ENCODE measurements around the gene NR1I3.

Gene NR1I3

DNA sequence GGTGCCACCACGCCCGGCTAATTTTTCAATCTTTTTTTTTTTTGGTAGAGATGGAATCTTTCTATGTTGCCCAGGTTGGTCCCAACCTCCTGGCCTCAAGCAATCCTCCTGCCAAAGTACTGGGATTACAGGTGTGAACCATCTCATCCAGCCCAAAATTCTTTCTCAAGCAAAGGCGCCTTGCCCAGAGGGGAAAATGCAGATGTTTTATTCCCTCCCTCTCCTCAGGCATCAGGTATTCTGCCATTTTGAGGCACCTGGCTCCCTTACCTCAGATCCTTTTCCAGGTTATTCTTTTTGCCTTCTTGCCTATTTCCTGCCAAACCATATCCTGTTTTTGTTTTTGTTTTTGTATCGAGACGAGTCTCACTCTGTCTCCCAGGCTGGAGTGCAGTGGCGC, 49.6 kb downstream of the NR1I3 start:
- no peak overlapping the region for H3K27ac ChIP-seq (ENCODE audit: low read depth, low read length, poor library complexity, severe bottlenecking)
- no peaks in the 10 kb centered on the region for H3K27me3 ChIP-seq (ENCODE audit: insufficient read depth, low read length)
- no peaks in the 10 kb centered on the region for H4K20me1 ChIP-seq (ENCODE audit: insufficient read depth, low read length)
- no peak for TF ChIP-seq EZH2 (IDR thresholded peaks at IDR 0.05; ENCODE audit: borderline replicate concordance, low read length)
- TF ChIP-seq, protein P1, sequence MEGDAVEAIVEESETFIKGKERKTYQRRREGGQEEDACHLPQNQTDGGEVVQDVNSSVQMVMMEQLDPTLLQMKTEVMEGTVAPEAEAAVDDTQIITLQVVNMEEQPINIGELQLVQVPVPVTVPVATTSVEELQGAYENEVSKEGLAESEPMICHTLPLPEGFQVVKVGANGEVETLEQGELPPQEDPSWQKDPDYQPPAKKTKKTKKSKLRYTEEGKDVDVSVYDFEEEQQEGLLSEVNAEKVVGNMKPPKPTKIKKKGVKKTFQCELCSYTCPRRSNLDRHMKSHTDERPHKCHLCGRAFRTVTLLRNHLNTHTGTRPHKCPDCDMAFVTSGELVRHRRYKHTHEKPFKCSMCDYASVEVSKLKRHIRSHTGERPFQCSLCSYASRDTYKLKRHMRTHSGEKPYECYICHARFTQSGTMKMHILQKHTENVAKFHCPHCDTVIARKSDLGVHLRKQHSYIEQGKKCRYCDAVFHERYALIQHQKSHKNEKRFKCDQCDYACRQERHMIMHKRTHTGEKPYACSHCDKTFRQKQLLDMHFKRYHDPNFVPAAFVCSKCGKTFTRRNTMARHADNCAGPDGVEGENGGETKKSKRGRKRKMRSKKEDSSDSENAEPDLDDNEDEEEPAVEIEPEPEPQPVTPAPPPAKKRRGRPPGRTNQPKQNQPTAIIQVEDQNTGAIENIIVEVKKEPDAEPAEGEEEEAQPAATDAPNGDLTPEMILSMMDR (IDR thresholded peaks at IDR 0.05; ENCODE audit: low read length): no peak
- peaks cover 35% of the 10 kb centered on the region for H3K4me1 ChIP-seq (ENCODE audit: insufficient read depth, low read length, severe bottlenecking)
- H3K36me3 ChIP-seq (ENCODE audit: insufficient read depth, low read length): no peaks in the 10 kb centered on the region
- H3K4me3 ChIP-seq (ENCODE audit: low read depth, low read length, poor library complexity, severe bottlenecking): no peak overlapping the region
- H3K79me2 ChIP-seq (ENCODE audit: insufficient read depth, low read length): no peaks in the 10 kb centered on the region
- H3K9me3 ChIP-seq (ENCODE audit: low read length): no peaks in the 10 kb centered on the region
- H2AFZ ChIP-seq (ENCODE audit: low read length): no peak overlapping the region
- no peaks in the 10 kb centered on the region for H3K9me2 ChIP-seq (ENCODE audit: low read depth, low read length)
- H3K4me2 ChIP-seq (ENCODE audit: low read length): no peak overlapping the region
- 0 out of 2 replicates have a peak, but pooled peaks cover 4% of the 10 kb centered on the region for H3F3A ChIP-seq (ENCODE audit: insufficient read depth, low read length)
- H3K9ac ChIP-seq (ENCODE audit: low read length): no peak overlapping the region

DNA sequence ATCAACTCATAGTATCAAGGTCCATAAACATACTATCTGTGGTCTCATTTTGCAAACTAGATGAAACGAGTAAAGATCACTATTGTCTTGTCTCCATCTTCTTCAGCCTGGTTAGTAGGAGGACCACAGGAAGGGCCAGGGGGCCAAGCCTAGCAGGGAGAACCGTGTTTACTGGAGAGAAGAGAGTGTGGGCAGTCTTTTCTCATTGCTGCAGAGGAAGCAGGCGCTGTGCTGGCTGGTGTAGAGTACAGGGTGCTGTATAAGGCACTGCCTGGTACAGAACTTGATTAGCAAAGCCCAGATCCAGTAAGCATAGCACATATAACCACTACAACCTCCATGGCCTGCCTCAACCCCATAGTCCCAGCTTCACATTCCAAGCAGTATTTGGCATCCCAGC, 50.7 kb downstream of the NR1I3 start:
- no peaks in the 10 kb centered on the region for H4K20me1 ChIP-seq (ENCODE audit: insufficient read depth, low read length)
- no peaks in the 10 kb centered on the region for H3K79me2 ChIP-seq (ENCODE audit: insufficient read depth, low read length)
- no peaks in the 10 kb centered on the region for H3K9me2 ChIP-seq (ENCODE audit: low read depth, low read length)
- peaks cover 37% of the 10 kb centered on the region for H3K4me1 ChIP-seq (ENCODE audit: insufficient read depth, low read length, severe bottlenecking)
- H3K4me2 ChIP-seq (ENCODE audit: low read length): no peak overlapping the region
- H3F3A ChIP-seq (ENCODE audit: insufficient read depth, low read length): 0 out of 2 replicates have a peak, but pooled peaks cover 4% of the 10 kb centered on the region
- no peak overlapping the region for H3K4me3 ChIP-seq (ENCODE audit: low read depth, low read length, poor library complexity, severe bottlenecking)
- no peak for TF ChIP-seq EZH2 (IDR thresholded peaks at IDR 0.05; ENCODE audit: borderline replicate concordance, low read length)
- TF ChIP-seq, protein P1 (IDR thresholded peaks at IDR 0.05; ENCODE audit: low read length): no peak
- H3K36me3 ChIP-seq (ENCODE audit: insufficient read depth, low read length): no peaks in the 10 kb centered on the region
- no peak overlapping the region for H3K9ac ChIP-seq (ENCODE audit: low read length)
- H3K9me3 ChIP-seq (ENCODE audit: low read length): no peaks in the 10 kb centered on the region
- no peaks in the 10 kb centered on the region for H3K27me3 ChIP-seq (ENCODE audit: insufficient read depth, low read length)
- H3K27ac ChIP-seq (ENCODE audit: low read depth, low read length, poor library complexity, severe bottlenecking): peak overlapping the region; percentile 85
- no peak overlapping the region for H2AFZ ChIP-seq (ENCODE audit: low read length)

DNA sequence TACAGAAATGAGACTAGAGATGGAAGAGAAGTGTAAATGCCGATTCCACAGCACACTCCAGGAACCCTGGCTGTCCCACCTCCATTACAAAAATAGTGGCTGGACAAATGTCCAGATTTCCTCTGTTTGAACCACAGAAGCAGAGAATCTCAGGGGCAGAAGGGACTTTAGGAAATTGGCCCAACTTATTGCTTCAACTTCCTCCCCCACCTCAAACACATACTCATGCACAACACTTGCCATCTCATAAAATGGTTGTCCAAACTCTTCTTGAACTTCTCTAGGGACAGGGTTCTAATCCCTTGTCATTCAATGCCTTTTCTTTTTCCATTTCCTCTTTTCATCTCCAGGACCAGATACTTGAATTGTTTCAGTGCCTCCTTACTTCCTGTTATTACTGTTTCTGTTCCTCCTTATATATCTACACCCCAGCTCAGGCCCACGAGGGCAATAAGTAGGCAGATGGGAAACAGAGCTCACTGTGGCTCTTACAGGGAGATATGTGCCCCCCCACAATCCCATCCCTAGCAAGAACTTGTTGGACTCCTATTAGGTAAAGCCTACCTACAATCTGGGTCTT, 52.2 kb downstream of the NR1I3 start:
- H3K9me3 ChIP-seq (ENCODE audit: low read length): no peaks in the 10 kb centered on the region
- H2AFZ ChIP-seq (ENCODE audit: low read length): 0 out of 2 replicates have a peak overlapping the region, but pooled peaks have one; percentile 7
- no peaks in the 10 kb centered on the region for H3K79me2 ChIP-seq (ENCODE audit: insufficient read depth, low read length)
- 0 out of 2 replicates have a peak, but pooled peaks cover 4% of the 10 kb centered on the region for H3F3A ChIP-seq (ENCODE audit: insufficient read depth, low read length)
- peak overlapping the region; percentile 85 for H3K27ac ChIP-seq (ENCODE audit: low read depth, low read length, poor library complexity, severe bottlenecking)
- TF ChIP-seq EZH2 (IDR thresholded peaks at IDR 0.05; ENCODE audit: borderline replicate concordance, low read length): no peak
- TF ChIP-seq, protein P1 (IDR thresholded peaks at IDR 0.05; ENCODE audit: low read length): no peak
- peak overlapping the region; percentile 44 for H3K4me2 ChIP-seq (ENCODE audit: low read length)
- H3K27me3 ChIP-seq (ENCODE audit: insufficient read depth, low read length): no peaks in the 10 kb centered on the region
- peaks cover 40% of the 10 kb centered on the region for H3K4me1 ChIP-seq (ENCODE audit: insufficient read depth, low read length, severe bottlenecking)
- H4K20me1 ChIP-seq (ENCODE audit: insufficient read depth, low read length): no peaks in the 10 kb centered on the region
- no peaks in the 10 kb centered on the region for H3K36me3 ChIP-seq (ENCODE audit: insufficient read depth, low read length)
- H3K4me3 ChIP-seq (ENCODE audit: low read depth, low read length, poor library complexity, severe bottlenecking): peak overlapping the region; percentile 6
- peak overlapping the region; percentile 11; the same call in 1 of the 2 replicates for H3K9ac ChIP-seq (ENCODE audit: low read length)
- no peaks in the 10 kb centered on the region for H3K9me2 ChIP-seq (ENCODE audit: low read depth, low read length)
